Ovary (tissue), 3 donors: ENCODE data around the gene AP2B1.

Experiments used
- EP300 ChIP-seq: sonication (generic); formaldehyde crosslinking; IDR thresholded peaks from one replicate; pipeline ENCODE4 v1.6.1; 2017; ENCODE audit warnings: antibody characterized with exemption
- POLR2A ChIP-seq: fragments of 450-650 bp; IDR thresholded peaks from one replicate; pipeline ENCODE4 v1.6.1; 2017; ENCODE audit warnings: antibody characterized with exemption, mild to moderate bottlenecking, moderate library complexity
- TF ChIP-seq, protein P1 (sequence below), 3 donors: fragments of 450-650 bp in 2 of 3; fragments of 200-600 bp in 1 of 3; IDR thresholded peaks; one replicate each; pipeline versions ENCODE4 v1.5.1 to v1.8.0; 2016 to 2022; ENCODE audit warnings: antibody characterized with exemption in 3 of 3, mild to moderate bottlenecking in 1 of 3
- donor health status: DM: no; HTN: no; CAD: no.

DNA sequence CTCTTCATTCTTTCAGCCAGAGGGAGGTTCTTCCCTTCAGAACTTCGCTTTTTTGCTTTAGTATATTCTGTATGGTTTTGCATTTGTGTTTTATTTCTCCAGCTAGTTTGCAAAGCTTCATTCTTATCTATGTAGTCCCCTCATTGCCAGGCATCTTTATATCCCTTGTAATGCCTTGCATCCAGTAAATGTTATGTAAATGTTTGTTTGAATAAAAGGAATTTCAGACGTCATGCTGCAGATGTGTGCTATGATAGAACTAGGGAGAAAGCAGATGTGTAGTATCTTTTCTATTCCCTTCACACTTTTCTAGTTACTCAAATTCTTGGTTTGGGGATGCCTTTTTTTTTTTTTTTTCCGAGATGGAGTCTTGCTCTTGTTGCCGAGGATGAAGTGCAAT, 81.7 kb downstream of the AP2B1 start:
- TF ChIP-seq, protein P1, sequence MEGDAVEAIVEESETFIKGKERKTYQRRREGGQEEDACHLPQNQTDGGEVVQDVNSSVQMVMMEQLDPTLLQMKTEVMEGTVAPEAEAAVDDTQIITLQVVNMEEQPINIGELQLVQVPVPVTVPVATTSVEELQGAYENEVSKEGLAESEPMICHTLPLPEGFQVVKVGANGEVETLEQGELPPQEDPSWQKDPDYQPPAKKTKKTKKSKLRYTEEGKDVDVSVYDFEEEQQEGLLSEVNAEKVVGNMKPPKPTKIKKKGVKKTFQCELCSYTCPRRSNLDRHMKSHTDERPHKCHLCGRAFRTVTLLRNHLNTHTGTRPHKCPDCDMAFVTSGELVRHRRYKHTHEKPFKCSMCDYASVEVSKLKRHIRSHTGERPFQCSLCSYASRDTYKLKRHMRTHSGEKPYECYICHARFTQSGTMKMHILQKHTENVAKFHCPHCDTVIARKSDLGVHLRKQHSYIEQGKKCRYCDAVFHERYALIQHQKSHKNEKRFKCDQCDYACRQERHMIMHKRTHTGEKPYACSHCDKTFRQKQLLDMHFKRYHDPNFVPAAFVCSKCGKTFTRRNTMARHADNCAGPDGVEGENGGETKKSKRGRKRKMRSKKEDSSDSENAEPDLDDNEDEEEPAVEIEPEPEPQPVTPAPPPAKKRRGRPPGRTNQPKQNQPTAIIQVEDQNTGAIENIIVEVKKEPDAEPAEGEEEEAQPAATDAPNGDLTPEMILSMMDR (IDR thresholded peaks at IDR 0.05), result no peak
- TF ChIP-seq EP300 (no peak), POLR2A (no peak)
